ENCODE data around the gene ATG9A. TPM values are rescaled to one million over a fixed set of nuclear protein-coding genes. Genes with fewer than 3 reads are reported as not detected.

ATG9A gene
- total RNA-seq, 6 experiments from 2014 or later: 28.3 to 39.6 (median 33.2) TPM

GRCh38 chr2:219271021-219271420, 41.6 kb upstream of the ATG9A start:
- H3K27me3 ChIP-seq: no peaks in the 10 kb centered on the region
- intact Hi-C loops (cut with DNase I): no loop called here
- peaks cover 0 to 16% (median 7%) of the 10 kb centered on the region in 4 donors for H3K4me1 ChIP-seq
- no CpG with 5 or more reads among the region's 2 CpGs for WGBS (ENCODE audit: insufficient coverage, low coverage, low lambda C conversion rate, missing lambda C conversion rate)
- no peak for ATAC-seq
- no peak overlapping the region for H3K4me3 ChIP-seq
- no peak for TF ChIP-seq CTCF (IDR thresholded peaks at IDR 0.05)
- no peak for TF ChIP-seq POLR2A (IDR thresholded peaks at IDR 0.05)
- no peak overlapping the region for H3K27ac ChIP-seq
- no peaks in the 10 kb centered on the region for H3K36me3 ChIP-seq
- H3K9me3 ChIP-seq: no peaks in the 10 kb centered on the region
- DNase-seq: peak in 1 of 3 donors; percentile 9

DNA sequence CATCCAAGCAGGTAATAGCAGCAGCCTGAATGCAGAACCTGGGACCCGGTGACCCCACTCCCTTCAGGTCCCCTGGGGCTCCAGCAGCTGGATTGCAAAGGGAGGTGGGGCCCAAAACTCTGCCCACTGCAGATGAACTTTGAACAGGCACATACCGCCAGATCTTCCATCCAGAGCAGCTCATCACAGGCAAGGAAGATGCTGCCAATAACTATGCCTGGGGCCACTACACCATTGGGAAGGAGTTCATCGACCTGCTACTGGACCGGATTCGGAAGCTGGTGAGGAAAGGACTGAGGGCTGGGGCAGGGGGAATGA, 40.6 kb upstream of the ATG9A start:
- Histone ChIP-seq H3K4me3 (no peak overlapping the region), H3K4me1 (peaks cover 0 to 16% (median 7%) of the 10 kb centered on the region in 4 donors), H3K36me3 (no peaks in the 10 kb centered on the region), H3K9me3 (no peaks in the 10 kb centered on the region), H3K27ac (peak overlapping the region in 1 of 3 donors; percentile 55), H3K27me3 (no peaks in the 10 kb centered on the region)
- WGBS (ENCODE audit: insufficient coverage, low coverage, low lambda C conversion rate, missing lambda C conversion rate): 27% methylated on average over 4 of the region's 5 CpGs
- ATAC-seq (peak; percentile 55 to 72 (median 64)), DNase-seq (peak in 1 of 3 donors; percentile 63)
- no peak for TF ChIP-seq POLR2A (IDR thresholded peaks at IDR 0.05)
- intact Hi-C loops (cut with DNase I): no loop called here

DNA sequence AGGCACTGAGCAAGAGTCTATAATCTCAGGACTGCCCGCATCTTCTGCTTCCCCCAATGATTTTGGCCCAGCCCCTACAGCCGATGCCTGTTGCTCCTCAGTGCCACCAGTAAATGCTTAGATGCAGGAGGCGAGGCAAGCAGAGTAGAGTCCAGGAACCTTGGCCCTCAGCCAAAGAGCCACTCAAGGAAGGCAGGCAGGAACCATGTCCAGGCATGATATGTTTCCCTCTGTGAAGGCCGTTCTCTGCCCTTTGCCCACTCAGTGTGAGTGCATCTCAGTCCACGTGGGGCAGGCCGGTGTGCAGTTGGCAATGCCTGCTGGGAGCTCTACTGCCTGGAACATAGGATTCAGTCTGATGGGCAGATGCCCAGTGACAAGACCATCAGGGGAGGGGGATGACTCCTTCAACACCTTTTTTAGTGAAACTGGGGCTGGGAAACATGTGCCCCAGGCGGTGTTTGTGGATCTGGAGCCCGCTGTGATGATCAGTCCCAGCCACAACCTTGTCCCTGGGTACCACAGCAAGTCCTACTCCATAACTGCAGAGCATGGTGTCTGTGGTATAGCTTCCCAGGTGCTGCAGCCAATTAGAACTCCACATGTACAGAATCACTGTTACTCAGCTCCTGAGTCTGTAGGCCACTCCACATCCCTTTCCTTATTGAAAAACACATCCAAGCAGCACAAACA, 40.1 kb upstream of the ATG9A start:
- no peaks in the 10 kb centered on the region for H3K27me3 ChIP-seq
- no peaks in the 10 kb centered on the region for H3K36me3 ChIP-seq
- H3K4me3 ChIP-seq: no peak overlapping the region
- peaks cover 0 to 16% (median 7%) of the 10 kb centered on the region in 4 donors for H3K4me1 ChIP-seq
- DNase-seq: peak; percentile 83 to 90 (median 89)
- H3K27ac ChIP-seq: peak overlapping the region in 2 of 3 donors; percentile 15 to 55
- 49% methylated on average over 8 of the region's 8 CpGs for WGBS (ENCODE audit: insufficient coverage, low coverage, low lambda C conversion rate, missing lambda C conversion rate)
- no peak for TF ChIP-seq CTCF (IDR thresholded peaks at IDR 0.05)
- intact Hi-C loops (cut with DNase I): no loop called here
- ATAC-seq: peak; percentile 91 to 95 (median 94)
- H3K9me3 ChIP-seq: no peaks in the 10 kb centered on the region

- TF ChIP-seq CTCF (IDR thresholded peaks at IDR 0.05): no peak
- TF ChIP-seq POLR2A (IDR thresholded peaks at IDR 0.05): no peak
- Histone ChIP-seq H3K4me3 (no peak overlapping the region), H3K27me3 (no peaks in the 10 kb centered on the region), H3K27ac (no peak overlapping the region), H3K4me1 (peaks cover 0 to 16% (median 7%) of the 10 kb centered on the region in 4 donors), H3K36me3 (no peaks in the 10 kb centered on the region), H3K9me3 (no peaks in the 10 kb centered on the region)
- DNase-seq (no peak), ATAC-seq (no peak)
- intact Hi-C loops (cut with DNase I): no loop called here
- no CpG with 5 or more reads among the region's 2 CpGs for WGBS (ENCODE audit: insufficient coverage, low coverage, low lambda C conversion rate, missing lambda C conversion rate)
These were observed 38.9 kb upstream of the ATG9A start for GRCh38 chr2:219268294-219268693.

GRCh38 chr2:219266886-219267285, 37.5 kb upstream of the ATG9A start:
- TF ChIP-seq POLR2A (IDR thresholded peaks at IDR 0.05) (no peak), CTCF (IDR thresholded peaks at IDR 0.05) (no peak)
- no peaks in the 10 kb centered on the region for H3K36me3 ChIP-seq
- no peak overlapping the region for H3K4me3 ChIP-seq
- WGBS (ENCODE audit: insufficient coverage, low coverage, low lambda C conversion rate, missing lambda C conversion rate): no CpG with 5 or more reads among the region's 1 CpG
- intact Hi-C loops (cut with DNase I): no loop called here
- no peak overlapping the region for H3K27ac ChIP-seq
- no peak for ATAC-seq
- no peaks in the 10 kb centered on the region for H3K27me3 ChIP-seq
- H3K4me1 ChIP-seq: peaks cover 0 to 16% (median 7%) of the 10 kb centered on the region in 4 donors
- no peaks in the 10 kb centered on the region for H3K9me3 ChIP-seq
- peak in 1 of 3 donors; percentile 26 for DNase-seq
